ENCODE data around the gene ERO1A. TPM values are rescaled to one million over a fixed set of nuclear protein-coding genes. Genes with fewer than 3 reads are reported as not detected.

ERO1A gene
- total and polyA plus RNA-seq, 4 donors = 16.5 to 42.3 (median 20.0) TPM

- TF ChIP-seq RXRA (IDR thresholded peaks at IDR 0.05) (no peak), EGR1 (IDR thresholded peaks at IDR 0.05; ENCODE audit: low read depth in 2 of 2) (no peak), RAD21 (IDR thresholded peaks at IDR 0.05) (no peak), HNF4A (conservative IDR thresholded peaks at IDR 0.05) (no peak), GABPA (IDR thresholded peaks at IDR 0.05 in 1 of 2, conservative IDR thresholded peaks at IDR 0.05 in 1 of 2) (no peak), CTCF (IDR thresholded peaks at IDR 0.05; ENCODE audit: low read depth, low read length, missing input control) (no peak), HNF4G (IDR thresholded peaks at IDR 0.05) (no peak), FOXA1 (IDR thresholded peaks at IDR 0.05) (no peak), SP1 (IDR thresholded peaks at IDR 0.05) (no peak), NR2F2 (IDR thresholded peaks at IDR 0.05) (no peak), MAX (IDR thresholded peaks at IDR 0.05) (no peak), FOXA2 (IDR thresholded peaks at IDR 0.05) (no peak)
- TF ChIP-seq, protein P1, sequence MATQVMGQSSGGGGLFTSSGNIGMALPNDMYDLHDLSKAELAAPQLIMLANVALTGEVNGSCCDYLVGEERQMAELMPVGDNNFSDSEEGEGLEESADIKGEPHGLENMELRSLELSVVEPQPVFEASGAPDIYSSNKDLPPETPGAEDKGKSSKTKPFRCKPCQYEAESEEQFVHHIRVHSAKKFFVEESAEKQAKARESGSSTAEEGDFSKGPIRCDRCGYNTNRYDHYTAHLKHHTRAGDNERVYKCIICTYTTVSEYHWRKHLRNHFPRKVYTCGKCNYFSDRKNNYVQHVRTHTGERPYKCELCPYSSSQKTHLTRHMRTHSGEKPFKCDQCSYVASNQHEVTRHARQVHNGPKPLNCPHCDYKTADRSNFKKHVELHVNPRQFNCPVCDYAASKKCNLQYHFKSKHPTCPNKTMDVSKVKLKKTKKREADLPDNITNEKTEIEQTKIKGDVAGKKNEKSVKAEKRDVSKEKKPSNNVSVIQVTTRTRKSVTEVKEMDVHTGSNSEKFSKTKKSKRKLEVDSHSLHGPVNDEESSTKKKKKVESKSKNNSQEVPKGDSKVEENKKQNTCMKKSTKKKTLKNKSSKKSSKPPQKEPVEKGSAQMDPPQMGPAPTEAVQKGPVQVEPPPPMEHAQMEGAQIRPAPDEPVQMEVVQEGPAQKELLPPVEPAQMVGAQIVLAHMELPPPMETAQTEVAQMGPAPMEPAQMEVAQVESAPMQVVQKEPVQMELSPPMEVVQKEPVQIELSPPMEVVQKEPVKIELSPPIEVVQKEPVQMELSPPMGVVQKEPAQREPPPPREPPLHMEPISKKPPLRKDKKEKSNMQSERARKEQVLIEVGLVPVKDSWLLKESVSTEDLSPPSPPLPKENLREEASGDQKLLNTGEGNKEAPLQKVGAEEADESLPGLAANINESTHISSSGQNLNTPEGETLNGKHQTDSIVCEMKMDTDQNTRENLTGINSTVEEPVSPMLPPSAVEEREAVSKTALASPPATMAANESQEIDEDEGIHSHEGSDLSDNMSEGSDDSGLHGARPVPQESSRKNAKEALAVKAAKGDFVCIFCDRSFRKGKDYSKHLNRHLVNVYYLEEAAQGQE (IDR thresholded peaks at IDR 0.05) = no peak
- TF ChIP-seq, protein P2, sequence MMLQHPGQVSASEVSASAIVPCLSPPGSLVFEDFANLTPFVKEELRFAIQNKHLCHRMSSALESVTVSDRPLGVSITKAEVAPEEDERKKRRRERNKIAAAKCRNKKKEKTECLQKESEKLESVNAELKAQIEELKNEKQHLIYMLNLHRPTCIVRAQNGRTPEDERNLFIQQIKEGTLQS (IDR thresholded peaks at IDR 0.05) = no peak
- TF ChIP-seq, protein P3, sequence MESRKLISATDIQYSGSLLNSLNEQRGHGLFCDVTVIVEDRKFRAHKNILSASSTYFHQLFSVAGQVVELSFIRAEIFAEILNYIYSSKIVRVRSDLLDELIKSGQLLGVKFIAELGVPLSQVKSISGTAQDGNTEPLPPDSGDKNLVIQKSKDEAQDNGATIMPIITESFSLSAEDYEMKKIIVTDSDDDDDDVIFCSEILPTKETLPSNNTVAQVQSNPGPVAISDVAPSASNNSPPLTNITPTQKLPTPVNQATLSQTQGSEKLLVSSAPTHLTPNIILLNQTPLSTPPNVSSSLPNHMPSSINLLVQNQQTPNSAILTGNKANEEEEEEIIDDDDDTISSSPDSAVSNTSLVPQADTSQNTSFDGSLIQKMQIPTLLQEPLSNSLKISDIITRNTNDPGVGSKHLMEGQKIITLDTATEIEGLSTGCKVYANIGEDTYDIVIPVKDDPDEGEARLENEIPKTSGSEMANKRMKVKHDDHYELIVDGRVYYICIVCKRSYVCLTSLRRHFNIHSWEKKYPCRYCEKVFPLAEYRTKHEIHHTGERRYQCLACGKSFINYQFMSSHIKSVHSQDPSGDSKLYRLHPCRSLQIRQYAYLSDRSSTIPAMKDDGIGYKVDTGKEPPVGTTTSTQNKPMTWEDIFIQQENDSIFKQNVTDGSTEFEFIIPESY (IDR thresholded peaks at IDR 0.05) = no peak
- Histone ChIP-seq H3K36me3 (ENCODE audit: control insufficient read depth in 4 of 4, insufficient read depth in 3 of 4, low read depth in 1 of 4, low read length in 3 of 4) (no peaks in the 10 kb centered on the region), H3K27ac (ENCODE audit: low read depth in 1 of 2, low read length in 2 of 2) (peak overlapping the region; percentile 61 to 66), H3K9ac (ENCODE audit: low read depth in 1 of 2, low read length in 2 of 2) (peak overlapping the region in 1 of 2 donors; percentile 51), H3K4me3 (ENCODE audit: low read depth in 1 of 3, low read length in 3 of 3) (no peak overlapping the region), H3K4me1 (ENCODE audit: control insufficient read depth in 4 of 4, insufficient read depth in 4 of 4, low read length in 3 of 4) (peaks cover 3 to 14% (median 9%) of the 10 kb centered on the region in 4 donors), H3K27me3 (ENCODE audit: control insufficient read depth in 4 of 4, insufficient read depth in 4 of 4, low read length in 3 of 4) (no peaks in the 10 kb centered on the region), H3K9me3 (ENCODE audit: control insufficient read depth in 4 of 4, low read length in 3 of 4) (no peaks in the 10 kb centered on the region)
- no peak for DNase-seq (ENCODE audit: low spot score)
- WGBS = 77% methylated on average over 3 of the region's 3 CpGs
Observed at GRCh38 chr14:52701223-52701622, 5.9 kb upstream of the ERO1A start.

DNA sequence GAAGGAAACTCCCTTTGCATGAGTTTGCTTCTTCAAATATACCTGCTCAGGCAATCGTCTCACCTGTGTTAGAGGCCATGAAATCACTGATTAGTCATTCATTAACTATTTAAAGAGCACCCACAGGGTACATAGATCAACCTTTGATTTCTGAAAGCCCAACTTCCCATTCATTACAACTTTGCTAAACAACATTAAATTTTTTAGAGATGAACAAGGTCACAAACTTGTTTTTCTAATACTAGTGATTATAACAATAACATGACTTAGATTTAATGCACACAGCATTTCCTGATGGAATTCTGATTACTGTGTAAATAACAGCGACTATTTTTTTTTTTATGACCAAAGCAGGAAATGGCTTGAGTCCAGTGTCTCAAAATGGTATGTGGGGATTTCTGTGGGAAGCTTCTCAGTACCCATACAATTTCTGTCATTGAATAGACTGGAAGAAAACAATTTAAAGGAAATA, 5.4 kb upstream of the ERO1A start:
- 8% methylated on average over 2 of the region's 2 CpGs for WGBS
- H3K27ac ChIP-seq (ENCODE audit: low read depth in 1 of 2, low read length in 2 of 2) = peak overlapping the region; percentile 61 to 66
- peaks cover 0 to 14% (median 10%) of the 10 kb centered on the region in 4 donors for H3K4me1 ChIP-seq (ENCODE audit: control insufficient read depth in 4 of 4, insufficient read depth in 4 of 4, low read length in 3 of 4)
- DNase-seq (ENCODE audit: low spot score) = no peak
- no peaks in the 10 kb centered on the region for H3K9me3 ChIP-seq (ENCODE audit: control insufficient read depth in 4 of 4, low read length in 3 of 4)
- no peak overlapping the region for H3K4me3 ChIP-seq (ENCODE audit: low read depth in 1 of 3, low read length in 3 of 3)
- peak overlapping the region in 1 of 2 donors; percentile 51 for H3K9ac ChIP-seq (ENCODE audit: low read depth in 1 of 2, low read length in 2 of 2)
- no peaks in the 10 kb centered on the region for H3K36me3 ChIP-seq (ENCODE audit: control insufficient read depth in 4 of 4, insufficient read depth in 3 of 4, low read depth in 1 of 4, low read length in 3 of 4)
- peak in 1 of 2 donors; percentile 36 for TF ChIP-seq EGR1 (IDR thresholded peaks at IDR 0.05; ENCODE audit: low read depth in 2 of 2)
- peak; percentile 66 for TF ChIP-seq MAX (IDR thresholded peaks at IDR 0.05)
- peak; percentile 86 for TF ChIP-seq YY1 (IDR thresholded peaks at IDR 0.05)
- no peak for TF ChIP-seq NR2F2 (IDR thresholded peaks at IDR 0.05)
- peak; percentile 73 to 77 for TF ChIP-seq HNF4A (conservative IDR thresholded peaks at IDR 0.05)
- TF ChIP-seq RXRA (IDR thresholded peaks at IDR 0.05) = peak in 1 of 2 donors; percentile 36
- TF ChIP-seq JUND (IDR thresholded peaks at IDR 0.05) = peak; percentile 28 to 68
- no peak for TF ChIP-seq GABPA (IDR thresholded peaks at IDR 0.05 in 1 of 2, conservative IDR thresholded peaks at IDR 0.05 in 1 of 2)
- TF ChIP-seq, protein P3 (IDR thresholded peaks at IDR 0.05) = peak; percentile 53
- TF ChIP-seq SP1 (IDR thresholded peaks at IDR 0.05) = peak; percentile 78
- peak; percentile 21 for TF ChIP-seq FOXA1 (IDR thresholded peaks at IDR 0.05)
- TF ChIP-seq FOXA2 (IDR thresholded peaks at IDR 0.05) = peak; percentile 67
- TF ChIP-seq HNF4G (IDR thresholded peaks at IDR 0.05) = peak; percentile 7
- peak in 1 of 2 donors; percentile 4 for TF ChIP-seq RAD21 (IDR thresholded peaks at IDR 0.05)
- no peak for TF ChIP-seq CTCF (IDR thresholded peaks at IDR 0.05; ENCODE audit: low read depth, low read length, missing input control)
- H3K27me3 ChIP-seq (ENCODE audit: control insufficient read depth in 4 of 4, insufficient read depth in 4 of 4, low read length in 3 of 4) = no peaks in the 10 kb centered on the region

Data from liver (tissue), 9 donors.